Activated CD4-positive, alpha-beta T cell treated with anti-CD3 and anti-CD28 coated beads for 36 hours (primary cell): Measurements from ENCODE around the gene RASGRP2. TPM values are rescaled to one million over a fixed set of nuclear protein-coding genes. Genes with fewer than 3 reads are reported as not detected.
A peak's percentile ranks its signal among the peaks of the same experiment; 100 is the strongest.

Experiments
- ATAC-seq: fragments of 200-7000 bp; cut with Tn5 transposase; one replicate; pipeline ENCODE4 v1.10.0; 2021; ENCODE audit warnings: mild to moderate bottlenecking, moderate library complexity
- CTCF ChIA-PET: fragments of 350-600 bp; sonication (Branson Sonifier 250); formaldehyde crosslinking; loops from one replicate; lab custom pipeline; 2021; ENCODE audit warnings: antibody characterized with exemption; lab: Charles Lee
- POLR2A ChIA-PET: fragments of 350-600 bp; sonication (Branson Sonifier 250); formaldehyde crosslinking; loops from one replicate; lab custom pipeline; 2021; ENCODE audit warnings: antibody characterized with exemption, inconsistent platforms; lab: Charles Lee
- DNase-seq: peaks from one replicate; pipeline ENCODE4 v3.0.0-alpha.2; 2020
- H3K27ac Mint-ChIP-seq: one replicate; pipeline ENCODE4 v1.8.0; 2021; ENCODE audit warnings: mixed read lengths
- H3K27me3 Mint-ChIP-seq: one replicate; pipeline ENCODE4 v1.8.0; 2021; ENCODE audit warnings: mixed read lengths
- H3K36me3 Mint-ChIP-seq: one replicate; pipeline ENCODE4 v1.8.0; 2021; ENCODE audit warnings: low read depth, mixed read lengths
- H3K4me1 Mint-ChIP-seq: one replicate; pipeline ENCODE4 v1.8.0; 2021; ENCODE audit warnings: mixed read lengths
- H3K4me3 Mint-ChIP-seq: one replicate; pipeline ENCODE4 v1.8.0; 2021; ENCODE audit warnings: mild to moderate bottlenecking, moderate library complexity, mixed read lengths
- H3K9me3 Mint-ChIP-seq: one replicate; pipeline ENCODE4 v1.8.0; 2021; ENCODE audit warnings: low read depth, mixed read lengths
- intact Hi-C, 2 experiments: fragments of 100-400 bp; cut with DNase I in 1 of 2; cut with micrococcal nuclease in 1 of 2; formaldehyde crosslinking; loops; one replicate each; pipeline versions ENCODE4 v1.14.2 to v1.15.1; 2022 to 2024; cut with DNase I, micrococcal nuclease
- total RNA-seq, 2 experiments: library from RNA; stranded (reverse); gene quantifications; one replicate each; pipeline ENCODE4 v1.2.3, GENCODE V29; 2021

RASGRP2 gene
- total RNA-seq, 2 experiments from 2014 or later = 5.6 to 5.9 TPM

DNA sequence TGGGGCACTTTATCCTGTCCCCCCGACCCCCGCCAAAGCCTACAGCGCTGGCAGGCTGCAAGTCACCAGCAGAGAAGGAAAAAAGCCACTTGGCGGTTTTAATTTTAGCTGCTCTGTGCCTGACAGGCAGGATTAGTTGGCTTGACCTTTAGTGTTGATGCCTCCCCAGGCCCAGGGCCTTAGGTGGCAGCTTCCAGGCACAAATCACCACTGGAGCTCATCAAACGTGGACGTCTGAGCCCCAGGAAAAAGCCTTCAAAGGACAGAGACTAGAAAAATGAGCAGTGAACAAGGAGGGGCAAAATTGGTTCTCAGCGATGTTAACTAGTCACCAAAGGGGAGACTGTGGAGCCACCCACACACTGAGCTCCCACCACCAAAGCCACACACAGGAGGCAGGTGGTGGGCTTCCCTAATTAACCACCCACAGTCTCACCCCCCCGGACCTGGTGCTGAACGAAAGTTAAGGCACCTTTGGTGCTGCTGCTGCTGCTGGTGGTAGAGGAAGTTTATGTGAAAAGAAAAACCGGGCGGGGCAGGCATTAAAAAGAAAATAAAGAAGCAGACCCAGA, 20.2 kb upstream of the RASGRP2 start:
- H3K27ac Mint-ChIP-seq = peak overlapping the region; percentile 81

GRCh38 chr11:64763526-64764039, 19.6 kb upstream of the RASGRP2 start:
- H3K4me3 Mint-ChIP-seq = no peak overlapping the region
- DNase-seq (no peak), ATAC-seq (peak; percentile 8)
- no peaks in the 10 kb centered on the region for H3K27me3 Mint-ChIP-seq
- POLR2A ChIA-PET = interaction anchor here (1.1 to 3.1 kb wide), 6 partner anchors 9 to 19 kb away, joined by 3 to 17 read pairs (median 12); partner anchors contain the start of gene SF1
- H3K36me3 Mint-ChIP-seq = peaks cover 58% of the 10 kb centered on the region
- CTCF ChIA-PET = interaction anchor here (0.8 to 6.0 kb wide), 8 partner anchors 8 to 86 kb away, joined by 3 to 38 read pairs (median 5); partner anchors contain the start of genes MAP4K2 and RASGRP2
- H3K4me1 Mint-ChIP-seq = peaks cover 80% of the 10 kb centered on the region
- peak overlapping the region; percentile 81 for H3K27ac Mint-ChIP-seq
- no peaks in the 10 kb centered on the region for H3K9me3 Mint-ChIP-seq
- intact Hi-C loops = loop anchor here in 1 of 2 experiments (2.0 kb wide), 2 partner anchors 13 to 19 kb away; partner anchors contain the start of gene RASGRP2

More for the DNA sequence above, 20.2 kb upstream of the RASGRP2 start:
- Mint-ChIP-seq H3K36me3 (peaks cover 64% of the 10 kb centered on the region), H3K4me3 (peak overlapping the region; percentile 50), H3K4me1 (peaks cover 85% of the 10 kb centered on the region), H3K9me3 (no peaks in the 10 kb centered on the region), H3K27me3 (no peaks in the 10 kb centered on the region)
- ChIA-PET POLR2A (interaction anchor here (1.1 to 3.1 kb wide), 6 partner anchors 8 to 19 kb away, joined by 3 to 17 read pairs (median 12); partner anchors contain the start of gene SF1), CTCF (interaction anchor here (0.8 to 6.0 kb wide), 8 partner anchors 7 to 87 kb away, joined by 3 to 38 read pairs (median 5); partner anchors contain the start of genes MAP4K2 and RASGRP2)
- intact Hi-C loops = no loop called here
- DNase-seq = peak; percentile 50
- no peak for ATAC-seq

- Mint-ChIP-seq H3K4me1 (peaks cover 73% of the 10 kb centered on the region), H3K27ac (peak overlapping the region; percentile 81), H3K36me3 (peaks cover 52% of the 10 kb centered on the region), H3K9me3 (no peaks in the 10 kb centered on the region), H3K4me3 (no peak overlapping the region), H3K27me3 (no peaks in the 10 kb centered on the region)
- peak; percentile 31 for ATAC-seq
- POLR2A ChIA-PET = interaction anchor here (1.0 to 3.1 kb wide), 7 partner anchors 10 to 18 kb away, joined by 3 to 17 read pairs (median 12); partner anchors contain the start of gene SF1
- peak; percentile 34 for DNase-seq
- intact Hi-C loops = loop anchor here in 1 of 2 experiments (2.0 kb wide), 2 partner anchors 14 to 18 kb away; partner anchors contain the start of gene RASGRP2
- CTCF ChIA-PET = interaction anchor here (0.6 to 6.0 kb wide), 9 partner anchors 9 to 949 kb away, joined by 3 to 38 read pairs (median 5); partner anchors contain the start of genes KAT5 and RASGRP2
Observed at GRCh38 chr11:64762674-64763525, 19.0 kb upstream of the RASGRP2 start.

GRCh38 chr11:64762277-64762673, 18.3 kb upstream of the RASGRP2 start:
- H3K9me3 Mint-ChIP-seq = no peaks in the 10 kb centered on the region
- DNase-seq = no peak
- H3K27me3 Mint-ChIP-seq = no peaks in the 10 kb centered on the region
- peak overlapping the region; percentile 81 for H3K27ac Mint-ChIP-seq
- H3K4me1 Mint-ChIP-seq = peaks cover 67% of the 10 kb centered on the region
- ChIA-PET CTCF (interaction anchor here (0.6 to 5.1 kb wide), 5 partner anchors 9 to 950 kb away, joined by 3 to 30 read pairs (median 3); partner anchors contain the start of genes KAT5 and RASGRP2), POLR2A (interaction anchor here (0.6 to 3.1 kb wide), 4 partner anchors 8 to 16 kb away, joined by 3 to 14 read pairs (median 9); partner anchors contain the start of gene SF1)
- no peak for ATAC-seq
- intact Hi-C loops = loop anchor here in 1 of 2 experiments (2.0 kb wide), 2 partner anchors 15 to 17 kb away; partner anchors contain the start of gene RASGRP2
- no peak overlapping the region for H3K4me3 Mint-ChIP-seq
- H3K36me3 Mint-ChIP-seq = peaks cover 45% of the 10 kb centered on the region

DNA sequence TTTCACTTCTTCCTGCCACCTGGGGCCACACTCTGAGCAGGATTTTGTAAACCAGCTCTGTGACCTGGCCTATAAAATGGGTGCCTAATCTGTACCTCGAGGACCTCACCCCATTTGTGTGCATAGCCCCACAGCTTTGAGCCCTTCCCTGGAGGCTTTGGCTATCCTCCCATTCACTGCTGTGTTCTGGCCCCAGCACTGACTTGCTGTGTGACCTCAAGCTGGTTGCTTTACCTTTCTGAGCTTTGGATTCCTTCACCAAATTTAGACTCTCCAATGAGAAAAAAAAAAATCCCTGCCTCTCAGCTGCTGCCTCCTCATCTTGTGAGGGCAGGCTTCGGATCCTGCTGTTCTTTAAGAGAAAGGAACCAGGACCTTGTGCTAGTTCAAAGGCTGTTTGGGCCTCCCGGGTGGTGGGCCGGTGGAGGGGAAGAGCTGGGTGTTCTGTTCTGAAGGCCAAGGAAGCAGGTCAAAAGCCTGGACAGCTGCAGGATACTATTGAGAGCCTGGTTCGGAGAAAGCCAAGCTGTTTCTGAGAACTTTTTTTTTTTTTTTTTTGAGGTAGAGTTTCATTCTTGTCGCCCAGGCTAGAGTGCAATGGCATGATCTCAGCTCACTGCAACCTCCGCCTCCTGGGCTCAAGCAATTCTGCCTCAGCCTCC, 16.9 kb upstream of the RASGRP2 start:
- intact Hi-C loops = no loop called here
- Mint-ChIP-seq H3K9me3 (no peaks in the 10 kb centered on the region), H3K4me3 (no peak overlapping the region), H3K27me3 (no peaks in the 10 kb centered on the region), H3K4me1 (peaks cover 56% of the 10 kb centered on the region), H3K27ac (peak overlapping the region; percentile 83), H3K36me3 (peaks cover 36% of the 10 kb centered on the region)
- no peak for ATAC-seq
- CTCF ChIA-PET = interaction anchor here (0.7 to 5.1 kb wide), 5 partner anchors 10 to 19 kb away, joined by 3 to 30 read pairs (median 5); partner anchors contain the start of gene RASGRP2
- DNase-seq = no peak
- POLR2A ChIA-PET = interaction anchor here (0.6 to 2.0 kb wide), 10 partner anchors 8 to 484 kb away, joined by 3 to 21 read pairs (median 8); partner anchors contain the start of genes MAJIN, RASGRP2 and SF1

DNA sequence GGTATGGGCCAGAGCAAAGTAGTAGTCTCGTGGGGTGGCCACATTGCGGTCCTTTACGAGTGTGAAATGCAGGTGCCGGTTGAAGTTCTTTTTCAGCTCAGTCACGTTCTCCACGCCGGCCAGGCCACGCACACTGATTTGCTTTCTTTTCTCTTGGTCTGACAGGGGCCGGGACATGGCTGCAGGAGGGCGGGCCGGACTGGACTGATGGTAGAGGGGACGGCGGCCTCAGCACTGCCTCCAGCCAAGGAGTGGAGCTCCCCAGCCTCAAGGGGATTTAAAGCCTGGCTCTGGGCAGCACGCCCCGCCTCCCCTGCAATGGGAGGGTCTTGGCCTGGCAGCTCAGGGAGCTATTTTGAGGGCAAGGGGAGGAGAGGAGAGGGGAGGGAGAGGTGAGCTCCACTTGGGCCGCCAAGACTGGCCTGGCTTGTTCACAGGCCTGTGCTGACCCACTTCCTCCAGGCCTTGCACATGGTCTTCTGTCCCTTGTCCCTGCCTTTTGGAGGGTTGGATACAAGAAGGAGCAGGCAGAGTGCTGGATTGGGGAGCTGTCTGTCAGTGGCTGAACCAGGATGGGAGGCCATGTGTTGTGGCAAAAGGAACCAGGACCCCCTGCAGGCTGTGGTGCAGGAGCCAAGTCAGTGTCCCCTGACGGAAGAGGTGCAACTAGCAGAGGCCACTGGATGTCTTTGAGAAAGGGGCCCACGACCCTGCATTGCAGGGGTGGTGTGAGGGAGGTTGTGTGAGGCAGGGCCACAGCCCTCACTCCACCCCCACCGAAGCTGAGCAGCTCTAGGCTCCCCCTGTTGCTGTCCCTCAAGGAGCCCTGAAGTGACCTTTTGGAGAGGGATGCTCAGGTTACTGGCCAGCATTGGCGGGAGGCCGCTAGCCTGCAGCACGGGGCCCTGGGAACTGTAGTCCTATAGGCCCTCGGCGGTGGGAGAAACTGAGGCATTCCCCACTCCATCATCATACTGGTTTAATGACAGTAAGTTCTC, 16.1 kb upstream of the RASGRP2 start, which contains the start of gene PYGM:
PYGM (minus strand) TSS at position 253 of the 998 bp plus-strand sequence; CDS start at position 177, 76 bp downstream.
- Mint-ChIP-seq H3K9me3 (no peaks in the 10 kb centered on the region), H3K27me3 (no peaks in the 10 kb centered on the region), H3K4me1 (peaks cover 49% of the 10 kb centered on the region), H3K36me3 (peaks cover 29% of the 10 kb centered on the region), H3K27ac (peak within 1 kb of the TSS; percentile 83), H3K4me3 (no peak within 1 kb of the TSS)
- ChIA-PET POLR2A (interaction anchor here (1.2 to 1.3 kb wide), 5 partner anchors 9 to 19 kb away, joined by 3 to 21 read pairs (median 11); partner anchors contain the start of genes RASGRP2 and SF1), CTCF (interaction anchor here (1.0 to 5.1 kb wide), 5 partner anchors 9 to 16 kb away, joined by 3 to 30 read pairs (median 5); partner anchors contain the start of gene RASGRP2)
- intact Hi-C loops = no loop called here
- ATAC-seq (no peak), DNase-seq (no peak)

GRCh38 chr11:64759131-64759721, 15.3 kb upstream of the RASGRP2 start:
- ATAC-seq = no peak
- H3K27me3 Mint-ChIP-seq = no peaks in the 10 kb centered on the region
- POLR2A ChIA-PET = interaction anchor here (1.3 kb wide), 1 partner anchor 15 kb away, joined by 11 read pairs; no protein-coding TSS in a partner anchor
- peak overlapping the region; percentile 13 for H3K27ac Mint-ChIP-seq
- intact Hi-C loops = no loop called here
- H3K4me3 Mint-ChIP-seq = no peak overlapping the region
- DNase-seq = no peak
- H3K4me1 Mint-ChIP-seq = peaks cover 41% of the 10 kb centered on the region
- H3K36me3 Mint-ChIP-seq = peaks cover 21% of the 10 kb centered on the region
- no peaks in the 10 kb centered on the region for H3K9me3 Mint-ChIP-seq
- CTCF ChIA-PET = interaction anchor here (1.2 to 5.1 kb wide), 2 partner anchors 12 to 17 kb away, joined by 3 to 30 read pairs; no protein-coding TSS in a partner anchor

- intact Hi-C loops = no loop called here
- ChIA-PET CTCF (interaction anchor here (1.2 to 1.4 kb wide), 2 partner anchors 10 to 18 kb away, joined by 3 read pairs; no protein-coding TSS in a partner anchor), POLR2A (no interaction called here)
- Mint-ChIP-seq H3K9me3 (no peaks in the 10 kb centered on the region), H3K4me1 (peaks cover 34% of the 10 kb centered on the region), H3K36me3 (peaks cover 14% of the 10 kb centered on the region), H3K27ac (no peak overlapping the region), H3K4me3 (no peak overlapping the region), H3K27me3 (no peaks in the 10 kb centered on the region)
- DNase-seq (no peak), ATAC-seq (no peak)
Observed at GRCh38 chr11:64758330-64759079, 14.6 kb upstream of the RASGRP2 start.
